ENCODE data around the gene S1PR3.

The S1PR3 gene

DNA sequence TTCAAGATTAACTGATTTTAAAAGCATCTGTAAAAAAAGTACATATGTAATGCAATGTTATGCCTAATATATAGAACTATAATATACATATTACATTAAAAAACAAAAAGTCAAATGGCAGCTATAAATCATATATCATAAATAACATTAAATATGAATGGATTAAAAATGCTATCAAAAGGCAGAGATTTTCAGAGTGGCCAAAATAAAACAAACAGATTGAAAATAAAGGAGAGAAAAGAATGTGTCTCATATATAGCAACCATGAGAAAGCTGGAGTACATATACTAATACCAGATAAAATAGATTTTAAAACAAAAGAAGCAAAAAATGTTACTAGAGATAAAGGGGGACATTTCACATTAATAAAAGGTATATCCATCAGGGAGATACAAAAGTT, 38.5 kb downstream of the S1PR3 start:
- no peak overlapping the region for H3K4me3 ChIP-seq (ENCODE audit: low read depth, low read length)
- TF ChIP-seq, protein P1, sequence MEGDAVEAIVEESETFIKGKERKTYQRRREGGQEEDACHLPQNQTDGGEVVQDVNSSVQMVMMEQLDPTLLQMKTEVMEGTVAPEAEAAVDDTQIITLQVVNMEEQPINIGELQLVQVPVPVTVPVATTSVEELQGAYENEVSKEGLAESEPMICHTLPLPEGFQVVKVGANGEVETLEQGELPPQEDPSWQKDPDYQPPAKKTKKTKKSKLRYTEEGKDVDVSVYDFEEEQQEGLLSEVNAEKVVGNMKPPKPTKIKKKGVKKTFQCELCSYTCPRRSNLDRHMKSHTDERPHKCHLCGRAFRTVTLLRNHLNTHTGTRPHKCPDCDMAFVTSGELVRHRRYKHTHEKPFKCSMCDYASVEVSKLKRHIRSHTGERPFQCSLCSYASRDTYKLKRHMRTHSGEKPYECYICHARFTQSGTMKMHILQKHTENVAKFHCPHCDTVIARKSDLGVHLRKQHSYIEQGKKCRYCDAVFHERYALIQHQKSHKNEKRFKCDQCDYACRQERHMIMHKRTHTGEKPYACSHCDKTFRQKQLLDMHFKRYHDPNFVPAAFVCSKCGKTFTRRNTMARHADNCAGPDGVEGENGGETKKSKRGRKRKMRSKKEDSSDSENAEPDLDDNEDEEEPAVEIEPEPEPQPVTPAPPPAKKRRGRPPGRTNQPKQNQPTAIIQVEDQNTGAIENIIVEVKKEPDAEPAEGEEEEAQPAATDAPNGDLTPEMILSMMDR (IDR thresholded peaks at IDR 0.05; ENCODE audit: low read depth, low read length), result no peak

DNA sequence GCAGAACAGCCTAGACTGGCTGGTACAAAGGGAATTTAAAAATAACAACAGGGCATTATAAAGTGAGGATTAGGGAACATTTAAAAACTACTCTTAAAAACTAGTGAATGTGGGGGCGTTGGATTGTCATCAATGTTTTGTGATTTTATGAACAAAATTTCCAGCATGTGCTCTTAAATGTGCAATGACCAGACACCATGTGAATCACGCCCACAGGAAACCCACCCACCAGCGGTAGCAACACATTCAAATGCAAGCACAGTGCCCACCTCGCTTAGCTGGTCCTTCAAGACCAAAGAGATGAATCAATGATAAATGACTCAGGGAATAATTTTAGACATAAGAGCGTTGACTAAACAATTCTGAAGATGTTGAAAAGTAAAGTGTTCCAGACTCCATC, 40.9 kb downstream of the S1PR3 start:
- TF ChIP-seq, protein P1 (IDR thresholded peaks at IDR 0.05; ENCODE audit: low read depth, low read length), result no peak
- no peak overlapping the region for H3K4me3 ChIP-seq (ENCODE audit: low read depth, low read length)

DNA sequence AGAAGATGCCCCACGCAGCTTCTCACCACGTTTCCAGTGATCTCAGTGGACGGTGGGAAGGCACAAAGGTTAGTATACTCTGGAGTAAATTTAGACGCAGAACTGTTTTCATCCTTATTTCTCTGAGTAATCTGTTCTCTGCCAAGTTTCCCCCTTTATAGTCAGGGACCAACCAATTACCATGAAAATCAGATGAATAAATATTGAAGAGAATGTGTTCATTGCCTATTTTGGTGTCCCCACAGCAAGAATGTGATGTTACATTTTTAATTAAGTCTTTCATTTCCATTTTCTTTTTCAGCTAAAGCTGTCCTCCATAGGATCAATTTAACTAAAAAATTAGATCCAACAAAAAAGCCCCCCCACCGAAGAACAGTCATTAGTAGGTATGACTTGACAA, 41.4 kb downstream of the S1PR3 start:
- no peak overlapping the region for H3K4me3 ChIP-seq (ENCODE audit: low read depth, low read length)
- TF ChIP-seq, protein P1 (IDR thresholded peaks at IDR 0.05; ENCODE audit: low read depth, low read length), result no peak

DNA sequence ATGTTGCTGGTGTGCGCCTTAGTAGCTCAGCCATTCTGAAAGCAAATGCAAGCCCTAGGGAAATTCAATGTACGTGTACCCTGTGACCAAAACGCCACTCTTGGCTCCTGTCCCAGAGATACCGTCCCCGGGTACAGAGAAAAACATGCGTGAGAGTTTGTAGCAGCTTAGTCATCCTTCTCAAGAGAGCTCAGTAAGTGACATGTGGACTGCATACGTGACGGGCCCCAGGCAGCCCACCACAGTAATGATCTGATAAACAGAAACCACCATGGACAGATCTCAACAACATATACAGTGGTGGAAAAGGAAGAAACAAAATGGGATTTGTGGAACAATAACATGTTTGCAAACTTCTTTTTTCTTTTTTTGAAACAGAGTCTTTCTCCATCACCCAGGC, 45.1 kb downstream of the S1PR3 start:
- H3K4me3 ChIP-seq (ENCODE audit: low read depth, low read length), result no peak overlapping the region
- TF ChIP-seq, protein P1 (IDR thresholded peaks at IDR 0.05; ENCODE audit: low read depth, low read length), result no peak

DNA sequence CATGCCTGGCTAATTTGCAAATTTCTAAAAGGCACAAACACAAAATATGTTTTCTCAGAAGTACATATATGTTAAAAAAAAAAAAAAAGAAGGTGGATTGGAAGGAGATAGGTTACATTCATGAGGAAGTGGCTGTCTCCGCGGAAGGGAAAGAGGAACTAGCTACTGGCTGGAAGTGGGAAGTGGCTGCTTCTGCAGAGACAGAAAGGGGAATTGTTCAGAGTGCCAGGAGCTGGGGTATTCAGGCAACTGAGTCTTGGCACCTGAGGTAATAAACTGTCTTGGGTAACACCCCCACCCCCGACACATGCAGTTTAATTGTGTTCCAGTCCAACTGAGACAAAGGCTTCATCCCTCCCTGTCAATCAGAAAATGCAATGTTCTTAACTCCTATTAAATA, 45.6 kb downstream of the S1PR3 start:
- TF ChIP-seq, protein P1 (IDR thresholded peaks at IDR 0.05; ENCODE audit: low read depth, low read length), result no peak
- H3K4me3 ChIP-seq (ENCODE audit: low read depth, low read length), result no peak overlapping the region

DNA sequence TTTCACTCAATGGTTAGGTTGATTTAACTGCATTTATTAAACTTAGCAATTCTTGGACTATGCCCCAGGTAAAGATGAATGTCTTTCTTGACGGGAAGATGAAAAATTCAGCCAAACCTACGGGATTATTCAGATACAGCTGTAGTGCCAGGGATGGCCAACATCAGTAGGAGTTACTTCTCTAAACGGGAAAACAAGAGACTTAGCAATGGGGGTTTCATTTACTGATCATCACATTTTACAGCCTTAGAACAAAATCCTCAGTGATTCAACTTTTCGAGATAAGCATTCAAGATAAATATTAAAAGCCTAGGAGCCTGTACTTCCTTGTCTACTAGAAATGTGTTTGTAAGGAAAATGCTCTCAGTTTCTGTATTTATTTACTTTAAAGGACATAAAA, 46.1 kb downstream of the S1PR3 start:
- H3K4me3 ChIP-seq (ENCODE audit: low read depth, low read length), result no peak overlapping the region
- TF ChIP-seq, protein P1 (IDR thresholded peaks at IDR 0.05; ENCODE audit: low read depth, low read length), result no peak

DNA sequence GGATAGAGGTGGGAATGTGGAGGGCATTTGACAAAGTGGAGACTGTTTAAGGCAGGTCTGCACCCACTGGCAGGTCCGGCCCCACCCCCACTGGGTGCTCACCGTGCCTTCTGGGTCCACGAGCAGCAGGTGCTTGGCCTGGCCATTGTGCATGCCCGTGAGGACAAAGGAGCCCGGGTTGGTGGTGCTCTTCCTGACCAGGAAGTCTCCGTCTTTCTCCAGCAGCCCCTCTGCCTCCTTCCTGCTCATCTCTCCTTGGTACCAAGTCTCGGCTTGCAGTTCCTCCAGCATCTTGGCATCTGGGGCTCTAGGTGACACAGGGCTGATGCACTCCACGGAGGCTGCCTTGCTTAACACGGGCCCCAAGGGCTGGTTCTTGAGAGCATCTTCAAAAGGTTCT, 46.6 kb downstream of the S1PR3 start:
- H3K4me3 ChIP-seq (ENCODE audit: low read depth, low read length), result no peak overlapping the region
- TF ChIP-seq, protein P1 (IDR thresholded peaks at IDR 0.05; ENCODE audit: low read depth, low read length), result no peak
